Sigmoid colon (tissue), 4 donors: ENCODE data around the gene RFNG.

ENCODE experiments used
- EP300 ChIP-seq, 4 donors: sonication (generic); formaldehyde crosslinking; IDR thresholded peaks; one replicate each; pipeline ENCODE4 v1.6.1; 2017; ENCODE audit warnings: antibody characterized with exemption in 4 of 4
- POLR2A ChIP-seq, 2 donors: fragments of 450-650 bp; IDR thresholded peaks; one replicate each; pipeline ENCODE4 v1.6.1; 2016; ENCODE audit warnings: antibody characterized with exemption in 2 of 2, mild to moderate bottlenecking in 2 of 2, moderate library complexity in 2 of 2
- POLR2AphosphoS5 ChIP-seq, 4 donors: sonication (generic); formaldehyde crosslinking; IDR thresholded peaks; one replicate each; pipeline ENCODE4 v1.6.1; 2017; ENCODE audit warnings: antibody characterized with exemption in 4 of 4
- TF ChIP-seq, protein P1 (sequence below), 4 experiments: fragments of 450-650 bp in 3 of 4; fragments of 200-600 bp in 1 of 4; IDR thresholded peaks; one replicate each; pipeline ENCODE4 v1.5.1; 2016 to 2019; ENCODE audit warnings: antibody characterized with exemption in 4 of 4, mild to moderate bottlenecking in 3 of 4, moderate library complexity in 2 of 4

DNA sequence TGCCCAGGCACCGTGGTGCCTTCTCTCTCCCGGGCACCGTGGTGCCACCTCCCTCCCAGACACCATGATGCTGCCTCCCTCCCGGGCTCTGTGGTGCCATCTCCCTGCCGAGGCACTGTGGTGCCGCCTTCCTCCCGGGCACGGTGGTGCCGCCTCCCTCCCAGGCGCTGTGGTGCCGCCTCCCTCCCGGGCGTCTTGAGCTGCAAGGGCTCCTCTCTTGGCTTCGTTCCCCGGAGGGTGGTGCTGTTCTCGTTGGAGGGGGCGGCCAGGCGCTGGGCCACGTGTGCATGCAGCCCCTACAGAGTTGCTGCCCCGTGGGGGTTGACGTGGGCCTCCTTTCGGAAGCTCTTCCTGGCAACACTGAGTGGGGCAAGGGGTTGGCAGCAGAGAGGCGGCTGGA, 37.2 kb downstream of the RFNG start:
- TF ChIP-seq, protein P1, sequence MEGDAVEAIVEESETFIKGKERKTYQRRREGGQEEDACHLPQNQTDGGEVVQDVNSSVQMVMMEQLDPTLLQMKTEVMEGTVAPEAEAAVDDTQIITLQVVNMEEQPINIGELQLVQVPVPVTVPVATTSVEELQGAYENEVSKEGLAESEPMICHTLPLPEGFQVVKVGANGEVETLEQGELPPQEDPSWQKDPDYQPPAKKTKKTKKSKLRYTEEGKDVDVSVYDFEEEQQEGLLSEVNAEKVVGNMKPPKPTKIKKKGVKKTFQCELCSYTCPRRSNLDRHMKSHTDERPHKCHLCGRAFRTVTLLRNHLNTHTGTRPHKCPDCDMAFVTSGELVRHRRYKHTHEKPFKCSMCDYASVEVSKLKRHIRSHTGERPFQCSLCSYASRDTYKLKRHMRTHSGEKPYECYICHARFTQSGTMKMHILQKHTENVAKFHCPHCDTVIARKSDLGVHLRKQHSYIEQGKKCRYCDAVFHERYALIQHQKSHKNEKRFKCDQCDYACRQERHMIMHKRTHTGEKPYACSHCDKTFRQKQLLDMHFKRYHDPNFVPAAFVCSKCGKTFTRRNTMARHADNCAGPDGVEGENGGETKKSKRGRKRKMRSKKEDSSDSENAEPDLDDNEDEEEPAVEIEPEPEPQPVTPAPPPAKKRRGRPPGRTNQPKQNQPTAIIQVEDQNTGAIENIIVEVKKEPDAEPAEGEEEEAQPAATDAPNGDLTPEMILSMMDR (IDR thresholded peaks at IDR 0.05): no peak
- no peak for TF ChIP-seq POLR2A (IDR thresholded peaks at IDR 0.05)
- TF ChIP-seq POLR2AphosphoS5 (IDR thresholded peaks at IDR 0.05): no peak
- TF ChIP-seq EP300 (IDR thresholded peaks at IDR 0.05): no peak
